Stimulated activated CD4-positive, alpha-beta T cell treated with anti-CD3 and anti-CD28 coated beads, Interleukin-12 subunit alpha, Interleukin-12 subunit beta, amount 100 ng/mL, for 48 hours (primary cell): ENCODE results near the gene EPHA3.

Experiments
- DNase-seq, 3 donors: peaks; one replicate each; pipeline ENCODE4 v3.0.0-alpha.2; 2020; ENCODE audit warnings: low read depth in 2 of 3, low spot score in 1 of 3

The EPHA3 gene

GRCh38 chr3:89227218-89227617, 119.8 kb downstream of the EPHA3 start:
- no peak for DNase-seq

GRCh38 chr3:89227634-89228033, 120.2 kb downstream of the EPHA3 start:
- no peak for DNase-seq

- no peak for DNase-seq
Measured at GRCh38 chr3:89232155-89232554, 124.7 kb downstream of the EPHA3 start.

GRCh38 chr3:89234620-89235019, 127.2 kb downstream of the EPHA3 start:
- no peak for DNase-seq

GRCh38 chr3:89238846-89239245, 131.4 kb downstream of the EPHA3 start:
- no peak for DNase-seq

- DNase-seq, result no peak
Measured at GRCh38 chr3:89239774-89240173, 132.4 kb downstream of the EPHA3 start.

- DNase-seq, result no peak
Measured at GRCh38 chr3:89245612-89246011, 138.2 kb downstream of the EPHA3 start.

- no peak for DNase-seq
Measured at GRCh38 chr3:89246326-89246725, 138.9 kb downstream of the EPHA3 start.

GRCh38 chr3:89250742-89251141, 143.3 kb downstream of the EPHA3 start:
- DNase-seq, result no peak

- no peak for DNase-seq
Measured at GRCh38 chr3:89252016-89252415, 144.6 kb downstream of the EPHA3 start.

- no peak for DNase-seq
Measured at GRCh38 chr3:89252860-89253259, 145.4 kb downstream of the EPHA3 start.

- no peak for DNase-seq
Measured at GRCh38 chr3:89256395-89256794, 149.0 kb downstream of the EPHA3 start.

- DNase-seq, result no peak
Measured at GRCh38 chr3:89256882-89257281, 149.5 kb downstream of the EPHA3 start.

- DNase-seq, result no peak
Measured at GRCh38 chr3:89260721-89261120, 153.3 kb downstream of the EPHA3 start.

- DNase-seq, result no peak
Measured at GRCh38 chr3:89261673-89262072, 154.3 kb downstream of the EPHA3 start.

- DNase-seq, result no peak
Measured at GRCh38 chr3:89262309-89262929, 155.0 kb downstream of the EPHA3 start.

- DNase-seq, result no peak
Measured at GRCh38 chr3:89264037-89264560, 156.7 kb downstream of the EPHA3 start.

GRCh38 chr3:89266074-89266473, 158.7 kb downstream of the EPHA3 start:
- DNase-seq, result no peak

- DNase-seq, result no peak
Measured at GRCh38 chr3:89268059-89268458, 160.6 kb downstream of the EPHA3 start.

GRCh38 chr3:89270201-89270600, 162.8 kb downstream of the EPHA3 start:
- no peak for DNase-seq

- DNase-seq, result no peak
Measured at GRCh38 chr3:89275001-89275400, 167.6 kb downstream of the EPHA3 start.

GRCh38 chr3:89276116-89276515, 168.7 kb downstream of the EPHA3 start:
- no peak for DNase-seq

GRCh38 chr3:89278302-89279025, 171.0 kb downstream of the EPHA3 start:
- DNase-seq, result no peak
